SK-N-MC (cell line): ENCODE measurements around the gene COL27A1.

ENCODE experiments used
- DNase-seq: peaks from one replicate; pipeline ENCODE4 v3.0.0-alpha.2; 2011; ENCODE audit warnings: low read depth, low spot score
- H3K27ac ChIP-seq: fragments of 200-600 bp; sonication (generic); 2 replicates; pipeline ENCODE4 v1.5.1; 2016; ENCODE audit warnings: mixed run types
- H3K36me3 ChIP-seq: fragments of 200-600 bp; sonication (generic); 2 replicates; pipeline ENCODE4 v1.6.1; 2017; ENCODE audit warnings: antibody characterized with exemption, low read length, mixed read lengths; ENCODE audit not compliant: insufficient read depth
- H3K4me3 ChIP-seq: fragments of 200-600 bp; sonication (generic); 2 replicates; pipeline ENCODE4 v1.5.1; 2016
- H3K9ac ChIP-seq: fragments of 200-600 bp; sonication (generic); 2 replicates; pipeline ENCODE4 v1.8.0; 2017; ENCODE audit warnings: mixed run types, mixed read lengths; ENCODE audit not compliant: insufficient read length
- H3K9me3 ChIP-seq: fragments of 200-600 bp; sonication (generic); 2 replicates; pipeline ENCODE4 v1.6.1; 2017; ENCODE audit warnings: low read depth, mild to moderate bottlenecking, antibody characterized with exemption, low read length, moderate library complexity, mixed read lengths
- EZH2 ChIP-seq: fragments of 200-600 bp; sonication (generic); IDR thresholded peaks from one replicate; pipeline ENCODE4 v1.6.1; 2017; ENCODE audit warnings: antibody characterized with exemption
- FOXP2 ChIP-seq: optimal IDR thresholded peaks from 2 replicates; pipeline ENCODE3; 2011; ENCODE audit warnings: mild to moderate bottlenecking, moderate library complexity; ENCODE audit not compliant: insufficient read depth; ENCODE audit errors: extremely low read length, control extremely low read depth
- POLR2AphosphoS5 ChIP-seq: IDR thresholded peaks from 2 replicates; pipeline ENCODE4 v1.6.1; 2012; ENCODE audit warnings: mild to moderate bottlenecking, low read depth, low read length, borderline replicate concordance

The COL27A1 gene

GRCh38 chr9:114342755-114343440 lies 187.6 kb downstream of the COL27A1 start:
- no peak for TF ChIP-seq FOXP2
- TF ChIP-seq EZH2, result no peak
- no peak for TF ChIP-seq POLR2AphosphoS5
- H3K4me3 ChIP-seq, result no peak overlapping the region
- DNase-seq, result no peak
- no peak overlapping the region for H3K27ac ChIP-seq
- no peak overlapping the region for H3K9ac ChIP-seq
- peaks cover 73% of the 10 kb centered on the region; the same call in 1 of the 2 replicates for H3K36me3 ChIP-seq
- no peaks in the 10 kb centered on the region for H3K9me3 ChIP-seq

DNA sequence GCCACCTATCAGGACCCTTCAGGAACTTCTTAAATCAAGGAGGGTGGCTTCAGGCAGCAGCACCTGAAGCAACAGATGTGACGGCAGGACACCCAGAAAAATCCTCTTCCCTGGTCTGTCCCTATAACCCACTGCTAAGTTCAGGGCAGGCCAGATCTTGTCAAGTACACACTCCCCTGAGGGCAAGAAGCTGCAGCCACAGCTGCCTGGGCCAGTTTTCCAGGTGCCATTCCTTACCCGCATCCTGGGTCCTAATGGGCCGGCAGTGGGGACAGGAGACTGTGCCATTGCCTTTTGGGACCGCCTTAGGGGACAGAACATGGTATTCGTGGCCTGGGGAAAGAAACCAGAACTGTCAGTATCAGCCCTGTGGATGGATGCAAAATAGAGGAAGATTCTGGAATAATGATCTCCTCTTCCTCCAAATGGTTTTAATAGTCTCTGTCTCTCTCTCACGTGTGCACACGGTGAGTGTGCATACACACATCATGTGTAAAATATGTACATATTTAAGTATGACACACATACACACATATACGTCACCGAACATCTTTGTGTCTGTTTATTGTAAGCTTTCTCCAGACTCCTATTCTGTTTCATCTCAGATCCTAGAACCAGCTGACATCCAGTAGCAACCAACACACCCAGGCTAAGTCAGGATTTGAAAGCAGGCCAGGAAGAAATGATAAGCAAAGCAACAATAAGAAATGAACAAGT lies 188.3 kb downstream of the COL27A1 start:
- Histone ChIP-seq H3K36me3 (peaks cover 77% of the 10 kb centered on the region; the same call in 1 of the 2 replicates), H3K9me3 (no peaks in the 10 kb centered on the region)
- DNase-seq, result no peak

GRCh38 chr9:114344188-114344566 lies 188.8 kb downstream of the COL27A1 start:
- Histone ChIP-seq H3K27ac (no peak overlapping the region), H3K36me3 (peaks cover 81% of the 10 kb centered on the region; the same call in 1 of the 2 replicates), H3K9ac (no peak overlapping the region), H3K9me3 (no peaks in the 10 kb centered on the region), H3K4me3 (no peak overlapping the region)
- DNase-seq, result no peak
- TF ChIP-seq EZH2 (no peak), FOXP2 (no peak), POLR2AphosphoS5 (no peak)

More for the DNA sequence above, 188.3 kb downstream of the COL27A1 start:
- Histone ChIP-seq H3K27ac (no peak overlapping the region), H3K9ac (no peak overlapping the region), H3K4me3 (no peak overlapping the region)
- TF ChIP-seq POLR2AphosphoS5 (no peak), FOXP2 (no peak), EZH2 (no peak)

- H3K36me3 ChIP-seq, result peaks cover 81% of the 10 kb centered on the region; the same call in 1 of the 2 replicates
- no peak overlapping the region for H3K4me3 ChIP-seq
- no peaks in the 10 kb centered on the region for H3K9me3 ChIP-seq
- TF ChIP-seq EZH2, result no peak
- TF ChIP-seq FOXP2, result no peak
- no peak for TF ChIP-seq POLR2AphosphoS5
- no peak overlapping the region for H3K27ac ChIP-seq
- H3K9ac ChIP-seq, result no peak overlapping the region
- no peak for DNase-seq
Measured at GRCh38 chr9:114344692-114345091, 189.4 kb downstream of the COL27A1 start.

- peaks cover 82% of the 10 kb centered on the region; the same call in 1 of the 2 replicates for H3K36me3 ChIP-seq
- H3K4me3 ChIP-seq, result no peak overlapping the region
- H3K9ac ChIP-seq, result no peak overlapping the region
- DNase-seq, result no peak
- no peak overlapping the region for H3K27ac ChIP-seq
- no peaks in the 10 kb centered on the region for H3K9me3 ChIP-seq
- TF ChIP-seq POLR2AphosphoS5 (no peak), FOXP2 (no peak), EZH2 (no peak)
Measured at GRCh38 chr9:114345493-114346065, 190.2 kb downstream of the COL27A1 start.

DNA sequence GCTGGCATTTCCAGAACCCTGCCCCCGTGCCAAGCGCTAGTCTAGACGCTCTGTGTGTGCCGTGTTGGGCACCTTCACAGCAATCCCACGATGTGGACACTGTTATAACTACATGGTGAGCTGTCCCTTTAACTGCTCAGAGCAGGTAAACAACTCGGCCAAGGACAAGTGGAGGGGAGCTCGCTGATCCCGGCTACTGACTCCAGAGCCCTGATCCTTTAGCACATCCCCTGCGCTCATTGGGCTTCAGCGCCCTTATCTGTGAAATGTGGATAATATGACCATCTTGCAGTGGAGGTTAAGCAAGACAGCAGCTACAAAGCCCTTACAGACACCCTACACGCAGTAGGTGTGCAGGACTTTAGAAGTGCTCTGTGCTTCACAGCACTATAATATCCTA lies 190.8 kb downstream of the COL27A1 start:
- no peak overlapping the region for H3K9ac ChIP-seq
- H3K27ac ChIP-seq, result no peak overlapping the region
- TF ChIP-seq POLR2AphosphoS5, result no peak
- TF ChIP-seq FOXP2, result no peak
- DNase-seq, result no peak
- H3K36me3 ChIP-seq, result peaks cover 80% of the 10 kb centered on the region; the same call in 1 of the 2 replicates
- H3K4me3 ChIP-seq, result no peak overlapping the region
- no peaks in the 10 kb centered on the region for H3K9me3 ChIP-seq

- DNase-seq, result no peak
- 0 out of 2 replicates have a peak overlapping the region, but pooled peaks have one; percentile 85 for H3K27ac ChIP-seq
- H3K4me3 ChIP-seq, result no peak overlapping the region
- H3K9me3 ChIP-seq, result no peaks in the 10 kb centered on the region
- H3K9ac ChIP-seq, result no peak overlapping the region
- TF ChIP-seq EZH2 (no peak), FOXP2 (no peak), POLR2AphosphoS5 (no peak)
- H3K36me3 ChIP-seq, result peaks cover 81% of the 10 kb centered on the region; the same call in 1 of the 2 replicates
Measured at GRCh38 chr9:114347675-114348074, 192.3 kb downstream of the COL27A1 start.

GRCh38 chr9:114348261-114348905 lies 193.0 kb downstream of the COL27A1 start:
- Histone ChIP-seq H3K4me3 (peak overlapping the region; percentile 18; the same call in 1 of the 2 replicates), H3K9ac (no peak overlapping the region), H3K27ac (peak overlapping the region; percentile 85; the same call in 1 of the 2 replicates), H3K9me3 (no peaks in the 10 kb centered on the region), H3K36me3 (peaks cover 77% of the 10 kb centered on the region; the same call in 1 of the 2 replicates)
- no peak for DNase-seq
- no peak for TF ChIP-seq EZH2
- TF ChIP-seq POLR2AphosphoS5, result no peak
- TF ChIP-seq FOXP2, result no peak
